Mesothelial cell of epicardium (in vitro differentiated cells): ENCODE measurements around the gene EPC2. TPM values are rescaled to one million over a fixed set of nuclear protein-coding genes. Genes with fewer than 3 reads are reported as not detected.
"Not testable (repeated sequence)": the region's sequence is repeated elsewhere in the genome, so short reads cannot be mapped to it uniquely, and the experiment has no call there.

Experiments
- DNase-seq, 2 experiments: peaks; one replicate each; pipeline ENCODE4 v3.0.0; 2021; ENCODE audit warnings: low spot score in 2 of 2; ENCODE audit not compliant: unreplicated experiment in 2 of 2
- H3K27ac Mint-ChIP-seq: 2 replicates; pipeline ENCODE4 v1.8.0; 2021; ENCODE audit warnings: mixed read lengths
- H3K27me3 Mint-ChIP-seq: 2 replicates; pipeline ENCODE4 v1.8.0; 2021; ENCODE audit warnings: low read depth, mixed read lengths
- H3K36me3 Mint-ChIP-seq: 2 replicates; pipeline ENCODE4 v1.8.0; 2021; ENCODE audit warnings: mixed read lengths
- H3K4me1 Mint-ChIP-seq: 2 replicates; pipeline ENCODE4 v1.8.0; 2021; ENCODE audit warnings: mixed read lengths
- H3K4me3 Mint-ChIP-seq: 2 replicates; pipeline ENCODE4 v1.8.0; 2021; ENCODE audit warnings: mild to moderate bottlenecking, moderate library complexity, mixed read lengths
- H3K9me3 Mint-ChIP-seq: 2 replicates; pipeline ENCODE4 v1.8.0; 2021; ENCODE audit warnings: mixed read lengths
- total RNA-seq: library from RNA; stranded (reverse); gene quantifications from 3 replicates; pipeline ENCODE4 v1.2.1, GENCODE V29; 2021
- TF ChIP-seq, protein P1 (sequence below): fragments of 200-600 bp; sonication (generic); IDR thresholded peaks from one replicate; pipeline ENCODE4 v1.5.0; 2021; ENCODE audit warnings: antibody characterized with exemption; ENCODE audit not compliant: unreplicated experiment

The EPC2 gene
- total RNA-seq, 1 donor from 2014 or later, result 43.8 TPM

DNA sequence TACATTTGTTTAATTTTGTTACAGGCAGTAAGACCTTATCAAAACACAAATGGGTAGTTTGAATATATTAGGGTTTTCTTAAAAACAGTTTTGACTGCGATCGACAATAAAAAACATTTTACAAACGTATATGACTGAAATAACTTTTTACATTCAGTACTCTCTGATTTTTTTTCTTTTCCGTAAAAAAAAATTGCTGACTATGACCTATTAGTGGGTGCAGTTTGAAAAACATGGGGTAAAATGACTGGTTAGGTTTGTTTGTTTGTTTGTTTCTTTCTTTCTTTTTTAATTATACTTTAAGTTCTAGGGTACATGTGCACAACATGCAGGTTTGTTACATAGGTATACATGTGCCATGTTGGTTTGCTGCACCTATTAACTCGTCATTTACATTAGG lies 36.9 kb downstream of the EPC2 start:
- no peaks in the 10 kb centered on the region for H3K4me1 Mint-ChIP-seq
- no peak overlapping the region for H3K27ac Mint-ChIP-seq
- no peaks in the 10 kb centered on the region for H3K27me3 Mint-ChIP-seq
- H3K9me3 Mint-ChIP-seq, result peaks cover 15% of the 10 kb centered on the region
- no peak overlapping the region for H3K4me3 Mint-ChIP-seq
- peaks cover 13% of the 10 kb centered on the region for H3K36me3 Mint-ChIP-seq
- TF ChIP-seq, protein P1, sequence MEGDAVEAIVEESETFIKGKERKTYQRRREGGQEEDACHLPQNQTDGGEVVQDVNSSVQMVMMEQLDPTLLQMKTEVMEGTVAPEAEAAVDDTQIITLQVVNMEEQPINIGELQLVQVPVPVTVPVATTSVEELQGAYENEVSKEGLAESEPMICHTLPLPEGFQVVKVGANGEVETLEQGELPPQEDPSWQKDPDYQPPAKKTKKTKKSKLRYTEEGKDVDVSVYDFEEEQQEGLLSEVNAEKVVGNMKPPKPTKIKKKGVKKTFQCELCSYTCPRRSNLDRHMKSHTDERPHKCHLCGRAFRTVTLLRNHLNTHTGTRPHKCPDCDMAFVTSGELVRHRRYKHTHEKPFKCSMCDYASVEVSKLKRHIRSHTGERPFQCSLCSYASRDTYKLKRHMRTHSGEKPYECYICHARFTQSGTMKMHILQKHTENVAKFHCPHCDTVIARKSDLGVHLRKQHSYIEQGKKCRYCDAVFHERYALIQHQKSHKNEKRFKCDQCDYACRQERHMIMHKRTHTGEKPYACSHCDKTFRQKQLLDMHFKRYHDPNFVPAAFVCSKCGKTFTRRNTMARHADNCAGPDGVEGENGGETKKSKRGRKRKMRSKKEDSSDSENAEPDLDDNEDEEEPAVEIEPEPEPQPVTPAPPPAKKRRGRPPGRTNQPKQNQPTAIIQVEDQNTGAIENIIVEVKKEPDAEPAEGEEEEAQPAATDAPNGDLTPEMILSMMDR, result no peak
- DNase-seq, result no peak

DNA sequence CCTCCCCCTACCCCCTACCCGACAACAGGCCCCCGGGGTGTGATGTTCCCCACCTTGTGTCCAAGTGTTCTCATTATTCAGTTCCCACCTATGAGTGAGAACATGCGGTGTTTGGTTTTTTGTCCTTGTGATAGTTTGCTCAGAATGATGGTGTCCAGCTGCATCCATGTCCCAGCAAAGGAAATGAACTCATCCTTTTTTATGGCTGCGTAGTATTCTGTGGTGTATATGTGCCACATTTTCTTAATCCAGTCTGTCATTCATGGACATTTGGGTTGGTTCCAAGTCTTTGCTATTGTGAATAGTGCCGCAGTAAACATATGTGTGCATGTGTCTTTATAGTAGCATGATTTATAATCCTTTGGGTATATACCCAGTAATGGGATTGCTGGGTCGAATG lies 37.3 kb downstream of the EPC2 start:
- H3K27ac Mint-ChIP-seq, H3K27me3 Mint-ChIP-seq, H3K4me1 Mint-ChIP-seq, H3K4me3 Mint-ChIP-seq, DNase-seq: not testable (repeated sequence)
- peaks cover 15% of the 10 kb centered on the region for H3K9me3 Mint-ChIP-seq
- peaks cover 13% of the 10 kb centered on the region for H3K36me3 Mint-ChIP-seq

DNA sequence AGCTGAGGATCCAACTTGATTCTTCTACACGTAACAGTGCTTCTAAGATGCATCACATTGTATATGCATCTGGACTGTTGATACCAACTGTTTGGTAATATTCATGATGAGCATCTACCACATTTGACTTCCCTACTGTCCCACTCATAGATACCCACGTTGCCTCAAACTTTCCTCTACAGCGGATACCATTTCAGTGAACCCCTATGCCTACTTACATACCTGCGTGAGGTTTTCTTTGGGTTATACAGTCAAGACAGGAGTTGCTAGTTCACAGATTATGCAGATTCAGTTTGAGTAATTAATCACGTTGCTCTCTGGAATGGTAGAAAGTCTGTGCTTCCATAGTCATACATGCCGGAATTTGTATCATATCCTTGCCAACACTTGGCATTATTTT lies 40.0 kb downstream of the EPC2 start:
- Mint-ChIP-seq H3K27ac (no peak overlapping the region), H3K4me1 (peaks cover 2% of the 10 kb centered on the region), H3K36me3 (peaks cover 7% of the 10 kb centered on the region), H3K4me3 (no peak overlapping the region), H3K27me3 (no peaks in the 10 kb centered on the region), H3K9me3 (peaks cover 15% of the 10 kb centered on the region)
- DNase-seq, result no peak
- TF ChIP-seq, protein P1, result no peak

DNA sequence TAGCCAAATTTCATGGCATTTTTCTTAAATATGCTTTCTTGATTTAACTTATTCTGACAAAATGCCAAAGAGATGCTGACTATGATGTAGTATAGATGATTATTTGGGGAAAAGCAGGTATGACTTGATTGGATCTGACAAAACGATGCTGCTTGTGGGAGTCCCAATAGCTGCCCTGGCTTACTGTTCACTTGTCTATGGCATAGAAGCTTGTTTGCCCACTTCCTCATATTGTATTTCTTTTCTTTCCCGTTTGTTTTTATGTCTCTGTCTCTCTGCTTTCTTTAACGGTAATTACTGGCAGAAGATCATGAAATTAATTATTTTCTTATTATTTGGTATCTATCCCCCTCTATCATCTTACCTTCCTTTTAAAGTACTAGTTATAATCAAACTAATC lies 43.0 kb downstream of the EPC2 start:
- no peak overlapping the region for H3K27ac Mint-ChIP-seq
- DNase-seq, result no peak
- peaks cover 2% of the 10 kb centered on the region for H3K4me1 Mint-ChIP-seq
- peaks cover 16% of the 10 kb centered on the region for H3K36me3 Mint-ChIP-seq
- H3K27me3 Mint-ChIP-seq, result no peaks in the 10 kb centered on the region
- H3K9me3 Mint-ChIP-seq, result peaks cover 15% of the 10 kb centered on the region
- no peak overlapping the region for H3K4me3 Mint-ChIP-seq
- TF ChIP-seq, protein P1, result no peak

DNA sequence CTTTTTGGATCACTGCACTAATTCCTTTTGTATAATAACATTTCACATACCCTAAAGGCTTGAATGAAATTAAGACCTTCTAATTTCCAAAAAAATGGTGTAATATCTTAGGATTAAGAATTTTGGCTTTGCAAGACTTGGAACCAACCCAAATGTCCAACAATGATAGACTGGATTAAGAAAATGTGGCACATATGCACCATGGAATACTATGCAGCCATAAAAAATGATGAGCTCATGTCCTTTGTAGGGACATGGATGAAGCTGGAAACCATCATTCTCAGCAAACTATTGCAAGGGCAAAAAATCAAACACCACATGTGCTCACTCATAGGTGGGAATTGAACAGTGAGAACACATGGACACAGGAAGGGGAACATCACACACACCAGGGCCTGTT lies 43.5 kb downstream of the EPC2 start:
- H3K4me3 Mint-ChIP-seq, H3K27me3 Mint-ChIP-seq, DNase-seq, H3K4me1 Mint-ChIP-seq, H3K27ac Mint-ChIP-seq: not testable (repeated sequence)
- Mint-ChIP-seq H3K36me3 (peaks cover 16% of the 10 kb centered on the region), H3K9me3 (peaks cover 15% of the 10 kb centered on the region)

DNA sequence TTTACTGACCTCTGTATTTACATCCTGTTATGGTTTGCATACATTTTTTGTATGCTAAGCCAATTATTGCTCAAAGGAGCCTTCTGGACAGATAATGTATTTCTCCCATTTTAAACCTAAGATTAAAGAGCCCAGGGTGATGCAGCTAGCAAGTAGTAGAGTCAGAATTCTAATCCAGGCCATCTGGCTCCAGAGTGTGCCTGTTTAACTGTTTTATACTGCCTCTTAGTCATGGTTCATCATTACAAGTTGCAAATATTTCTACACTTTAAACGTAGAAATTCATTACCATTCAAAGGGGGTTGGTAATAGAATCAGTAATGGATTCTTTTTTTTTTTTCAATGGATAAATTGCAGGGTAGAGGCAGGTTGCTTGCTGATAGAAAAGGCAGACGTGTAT lies 52.4 kb downstream of the EPC2 start:
- no peak for DNase-seq
- H3K4me1 Mint-ChIP-seq, result no peaks in the 10 kb centered on the region
- peaks cover 50% of the 10 kb centered on the region for H3K36me3 Mint-ChIP-seq
- peaks cover 32% of the 10 kb centered on the region for H3K9me3 Mint-ChIP-seq
- no peaks in the 10 kb centered on the region for H3K27me3 Mint-ChIP-seq
- H3K27ac Mint-ChIP-seq, result no peak overlapping the region
- TF ChIP-seq, protein P1, result no peak
- no peak overlapping the region for H3K4me3 Mint-ChIP-seq

DNA sequence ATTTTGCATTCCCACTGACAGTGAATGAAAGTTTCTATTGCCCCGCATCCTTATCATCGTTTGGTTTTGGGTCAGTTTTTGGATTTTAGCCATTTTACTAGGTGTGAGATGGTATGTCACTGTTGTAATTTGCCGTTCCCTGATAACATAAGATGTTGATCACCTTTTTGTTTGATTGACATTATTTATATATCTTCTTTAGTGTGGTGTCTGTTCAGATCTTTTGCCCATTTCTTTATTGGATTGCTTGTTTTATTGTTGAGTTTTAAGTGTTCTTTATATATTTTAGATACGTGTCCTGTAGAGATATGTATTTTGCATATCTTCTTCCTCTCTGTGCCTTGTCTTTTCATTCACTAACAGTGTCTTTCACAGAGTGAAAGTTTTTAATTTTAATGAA lies 55.3 kb downstream of the EPC2 start:
- Mint-ChIP-seq H3K27me3 (no peaks in the 10 kb centered on the region), H3K4me1 (no peaks in the 10 kb centered on the region), H3K27ac (no peak overlapping the region), H3K36me3 (peaks cover 75% of the 10 kb centered on the region), H3K9me3 (peaks cover 54% of the 10 kb centered on the region), H3K4me3 (no peak overlapping the region)
- TF ChIP-seq, protein P1, result no peak
- DNase-seq, result no peak
